Activated effector memory CD4-positive, alpha-beta T cell treated with anti-CD3 and anti-CD28 coated beads, Interleukin-2, amount 50 U/mL, for 16 hours (primary cell): ENCODE results near the gene PANK2.
"Not testable (repeated sequence)": the region's sequence is repeated elsewhere in the genome, so short reads cannot be mapped to it uniquely, and the experiment has no call there.

Experiments used
- DNase-seq: peaks from one replicate; pipeline ENCODE4 v3.0.0-alpha.2; 2020

PANK2 gene

GRCh38 chr20:3871550-3872265, 17.5 kb upstream of the PANK2 start:
- no peak for DNase-seq

GRCh38 chr20:3873507-3873906, 15.7 kb upstream of the PANK2 start:
- DNase-seq = no peak

GRCh38 chr20:3874194-3874844, 14.9 kb upstream of the PANK2 start:
- DNase-seq = no peak

- DNase-seq = no peak
Observed at GRCh38 chr20:3875378-3875974, 13.7 kb upstream of the PANK2 start.

- no peak for DNase-seq
Observed at GRCh38 chr20:3876000-3876399, 13.2 kb upstream of the PANK2 start.

GRCh38 chr20:3876676-3877075, 12.5 kb upstream of the PANK2 start:
- DNase-seq = no peak

GRCh38 chr20:3878921-3879274, 10.3 kb upstream of the PANK2 start:
- not testable (repeated sequence) for DNase-seq

GRCh38 chr20:3885715-3886114, 3.5 kb upstream of the PANK2 start:
- DNase-seq = no peak

GRCh38 chr20:3887876-3888620, 1.1 kb upstream of the PANK2 start:
- DNase-seq = no peak

- DNase-seq = peak; percentile 81
Observed at GRCh38 chr20:3889489-3890397, 556 bp downstream of the PANK2 start.

GRCh38 chr20:3890398-3890751, 1.2 kb downstream of the PANK2 start:
- no peak for DNase-seq

GRCh38 chr20:3890999-3891929, 2.1 kb downstream of the PANK2 start:
- peak; percentile 60 for DNase-seq

- no peak for DNase-seq
Observed at GRCh38 chr20:3894796-3895195, 5.6 kb downstream of the PANK2 start.

- no peak for DNase-seq
Observed at GRCh38 chr20:3896302-3896701, 7.1 kb downstream of the PANK2 start.

GRCh38 chr20:3896853-3897583, 7.8 kb downstream of the PANK2 start:
- no peak for DNase-seq

GRCh38 chr20:3898181-3898580, 9.0 kb downstream of the PANK2 start:
- not testable (repeated sequence) for DNase-seq

- DNase-seq = no peak
Observed at GRCh38 chr20:3898639-3899038, 9.5 kb downstream of the PANK2 start.

GRCh38 chr20:3900187-3900604, 11.0 kb downstream of the PANK2 start:
- no peak for DNase-seq

- no peak for DNase-seq
Observed at GRCh38 chr20:3901028-3901705, 12.0 kb downstream of the PANK2 start.
